ENCODE data around the gene DCBLD1. TPM values are rescaled to one million over a fixed set of nuclear protein-coding genes. Genes with fewer than 3 reads are reported as not detected.
A peak's percentile ranks its signal among the peaks of the same experiment; 100 is the strongest.

DCBLD1 gene
- total and polyA plus RNA-seq, 2 of the 13 experiments (the other 11 are each of a cell fraction or from before 2014, with no cell fraction given), result 23.2 to 41.5 TPM

- peak; percentile 55 for TF ChIP-seq PAXIP1 (CRISPR knock-in tag; conservative IDR thresholded peaks at IDR 0.05)
- TF ChIP-seq ZNF7 (CRISPR knock-in tag; IDR thresholded peaks at IDR 0.05), result no peak
- TF ChIP-seq GFI1 (CRISPR knock-in tag; IDR thresholded peaks at IDR 0.05; ENCODE audit: borderline replicate concordance), result peak; percentile 66; the same call in 1 of the 2 replicates
- TF ChIP-seq ATF1 (CRISPR knock-in tag; IDR thresholded peaks at IDR 0.05), result no peak
- TF ChIP-seq GATA4 (IDR thresholded peaks at IDR 0.05; ENCODE audit: borderline replicate concordance, low read depth), result no peak
- TF ChIP-seq ZNF256 (CRISPR knock-in tag; conservative IDR thresholded peaks at IDR 0.05), result no peak
- TF ChIP-seq TERF1 (CRISPR knock-in tag; IDR thresholded peaks at IDR 0.05), result no peak
- no peak for TF ChIP-seq ZBTB40 (IDR thresholded peaks at IDR 0.05)
- no peak for TF ChIP-seq ZBTB40 (CRISPR knock-in tag; IDR thresholded peaks at IDR 0.05)
- peak in 1 of 2 experiments; percentile 67; a peak in 1 of 4 replicates for TF ChIP-seq EP300 (IDR thresholded peaks at IDR 0.05; ENCODE audit: low read depth in 2 of 2, low read length in 2 of 2)
- TF ChIP-seq EP300 (CRISPR knock-in tag; IDR thresholded peaks at IDR 0.05; ENCODE audit: borderline replicate concordance), result peak; percentile 54; the same call in 1 of the 2 replicates
- no peak for TF ChIP-seq THAP8 (CRISPR knock-in tag; IDR thresholded peaks at IDR 0.05; ENCODE audit: borderline replicate concordance)
- peak; percentile 66 for TF ChIP-seq ETV5 (CRISPR knock-in tag; IDR thresholded peaks at IDR 0.05; ENCODE audit: borderline replicate concordance)
- TF ChIP-seq SIX4 (CRISPR knock-in tag; IDR thresholded peaks at IDR 0.05), result peak; percentile 57; the same call in 1 of the 2 replicates
- peak; percentile 45; the same call in 1 of the 2 replicates for TF ChIP-seq SSRP1 (CRISPR knock-in tag; IDR thresholded peaks at IDR 0.05)
These were observed 23.8 kb downstream of the DCBLD1 start (continued) for GRCh38 chr6:117506180-117506835.
